ENCODE data around the gene MEGF6. TPM values are rescaled to one million over a fixed set of nuclear protein-coding genes. Genes with fewer than 3 reads are reported as not detected.

MEGF6 gene
- total and polyA plus RNA-seq, 9 of the 15 experiments (the other 6 are each of a cell fraction or from before 2014, with no cell fraction given): 0.03 to 1.7 (median 0.24) TPM; not detected in 3

DNA sequence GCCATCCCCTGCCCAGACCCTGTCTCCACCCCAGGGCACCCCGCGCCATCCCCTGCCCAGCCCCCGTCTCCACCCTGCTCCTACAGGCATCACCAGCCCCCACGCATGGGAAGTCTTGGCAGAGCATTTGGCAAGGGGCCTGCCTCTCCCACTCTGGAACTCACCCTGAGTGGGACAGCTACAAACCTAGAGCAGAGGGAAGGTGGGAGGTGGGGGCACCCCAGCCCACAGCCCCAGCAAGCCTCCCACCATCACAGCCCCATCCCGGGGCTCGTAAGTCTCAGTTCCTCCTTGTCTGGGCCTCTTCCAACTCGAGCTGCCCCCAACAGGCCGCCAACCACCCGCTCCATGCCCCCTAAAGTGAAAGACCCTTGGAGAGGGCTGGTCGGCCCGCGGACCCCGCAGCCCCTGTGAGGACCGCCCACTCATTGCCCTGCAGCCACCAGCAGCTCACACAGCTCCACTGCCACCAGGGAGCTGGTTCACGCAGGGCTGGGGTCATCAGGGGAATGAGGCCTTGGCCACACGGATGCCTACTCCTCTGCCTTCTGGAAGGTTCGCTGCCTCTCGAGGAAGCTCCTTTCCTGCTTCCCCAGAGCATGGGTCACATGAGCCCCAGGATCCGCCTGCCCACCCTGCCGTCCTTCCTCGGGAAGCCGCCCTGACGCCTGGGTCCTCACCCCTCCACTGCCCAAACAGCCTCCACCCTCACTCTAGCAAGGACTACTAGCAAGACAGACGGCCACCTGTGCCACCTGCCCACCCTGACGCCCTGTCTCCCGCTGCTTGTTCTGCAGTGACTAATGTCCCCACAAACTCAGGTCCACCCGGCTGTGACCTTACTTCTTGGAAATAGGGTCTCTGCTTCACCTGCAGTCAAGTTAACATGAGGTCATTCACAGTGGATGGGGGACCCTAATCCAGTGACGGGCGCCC lies 14.4 kb downstream of the MEGF6 start:
- Histone ChIP-seq H3K9ac (ENCODE audit: insufficient read depth in 1 of 2, low read depth in 2 of 2, low read length in 2 of 2) (no peak overlapping the region; a peak in 1 of 4 replicates), H3K4me3 (no peak overlapping the region), H3K27ac (ENCODE audit: extremely low read depth, low read depth, low read length) (no peak overlapping the region), H3K9me1 (ENCODE audit: control insufficient read depth, insufficient read depth, low read length) (no peaks in the 10 kb centered on the region), H2AFZ (ENCODE audit: low read depth, low read length) (no peak overlapping the region), H3K27me3 (ENCODE audit: control insufficient read depth in 2 of 2, insufficient read depth in 2 of 2, low read length in 2 of 2) (peaks cover 35 to 83% of the 10 kb centered on the region in 2 experiments; a peak in 4 of 5 replicates), H3K4me2 (ENCODE audit: insufficient read depth, low read length) (no peak overlapping the region), H3K9me3 (replicated peaks; ENCODE audit: control insufficient read depth, insufficient read depth, low read depth, low read length) (no peaks in the 10 kb centered on the region), H3K4me1 (replicated peaks in 1 of 2; ENCODE audit: control insufficient read depth in 2 of 2, insufficient read depth in 2 of 2, low read length in 2 of 2) (peaks cover 0 to 58% of the 10 kb centered on the region in 2 experiments; a peak in 2 of 5 replicates), H3K79me2 (ENCODE audit: control insufficient read depth, insufficient read depth, low read length) (no peaks in the 10 kb centered on the region), H3K36me3 (ENCODE audit: control insufficient read depth, insufficient read depth, low read length) (no peaks in the 10 kb centered on the region), H4K20me1 (replicated peaks; ENCODE audit: control insufficient read depth, insufficient read depth, low read length) (peaks cover 21% of the 10 kb centered on the region)
- POLR2A ChIA-PET: interaction anchor here (0.6 kb wide), 1 partner anchor 289 kb away, joined by 5 read pairs; no protein-coding TSS in a partner anchor
- WGBS (ENCODE audit: insufficient coverage, low coverage, missing lambda C conversion rate): 16% methylated on average over 27 of the region's 29 CpGs
- BruUV-seq (replicated peaks): no TSS peak
- in situ Hi-C loops (cut with MboI): no loop called here
- no peak for ATAC-seq
- no peak for FAIRE-seq
- CTCF ChIA-PET (ENCODE audit: low intra/inter-chr PET ratio): no interaction called here
- DNase-seq (ENCODE audit: extremely low read depth in 1 of 4, low spot score in 3 of 4): no peak
- intact Hi-C loops (cut with micrococcal nuclease): no loop called here
- no peak for TF ChIP-seq SIX5 (IDR thresholded peaks at IDR 0.05; ENCODE audit: borderline replicate concordance in 1 of 2, insufficient read depth in 1 of 2, low read depth in 1 of 2, low read length in 2 of 2)

DNA sequence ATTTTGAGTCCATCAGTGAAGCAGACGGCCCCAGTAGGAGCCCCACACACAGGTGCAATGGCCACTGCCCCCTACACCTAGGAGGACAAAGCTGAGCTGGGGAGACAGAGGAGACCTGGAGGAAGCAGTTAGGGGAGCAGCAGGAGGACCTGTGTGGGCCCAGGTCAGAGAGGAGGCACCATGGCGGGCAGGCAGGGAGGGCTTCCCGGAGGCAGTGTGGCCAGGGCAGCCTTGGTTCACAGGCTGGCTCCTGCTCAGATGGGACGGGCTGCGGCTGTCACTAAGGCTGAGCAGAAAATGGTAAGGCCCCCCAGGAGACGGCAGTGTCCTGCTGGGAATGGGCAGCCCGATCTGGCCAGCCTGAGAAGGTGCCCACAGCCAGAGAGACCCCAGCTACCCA lies 15.4 kb downstream of the MEGF6 start:
- Histone ChIP-seq H3K4me1 (replicated peaks in 1 of 2; ENCODE audit: control insufficient read depth in 2 of 2, insufficient read depth in 2 of 2, low read length in 2 of 2) (peaks cover 0 to 56% of the 10 kb centered on the region in 2 experiments; a peak in 3 of 5 replicates), H3K4me3 (no peak overlapping the region), H3K9me1 (ENCODE audit: control insufficient read depth, insufficient read depth, low read length) (no peaks in the 10 kb centered on the region), H3K4me2 (ENCODE audit: insufficient read depth, low read length) (no peak overlapping the region), H3K9me3 (replicated peaks; ENCODE audit: control insufficient read depth, insufficient read depth, low read depth, low read length) (no peaks in the 10 kb centered on the region), H3K9ac (ENCODE audit: insufficient read depth in 1 of 2, low read depth in 2 of 2, low read length in 2 of 2) (no peak overlapping the region), H3K36me3 (ENCODE audit: control insufficient read depth, insufficient read depth, low read length) (no peaks in the 10 kb centered on the region), H4K20me1 (replicated peaks; ENCODE audit: control insufficient read depth, insufficient read depth, low read length) (peaks cover 19% of the 10 kb centered on the region), H3K27ac (ENCODE audit: extremely low read depth, low read depth, low read length) (no peak overlapping the region), H3K79me2 (ENCODE audit: control insufficient read depth, insufficient read depth, low read length) (no peaks in the 10 kb centered on the region), H3K27me3 (ENCODE audit: control insufficient read depth in 2 of 2, insufficient read depth in 2 of 2, low read length in 2 of 2) (peaks cover 36 to 79% of the 10 kb centered on the region in 2 experiments; a peak in 4 of 5 replicates), H2AFZ (ENCODE audit: low read depth, low read length) (no peak overlapping the region)
- CTCF ChIA-PET (ENCODE audit: low intra/inter-chr PET ratio): no interaction called here
- no peak for FAIRE-seq
- no TSS peak for BruUV-seq (replicated peaks)
- intact Hi-C loops (cut with micrococcal nuclease): no loop called here
- no peak for TF ChIP-seq NR3C1 (CRISPR knock-in tag; IDR thresholded peaks at IDR 0.05)
- no peak for TF ChIP-seq ZNF561 (CRISPR knock-in tag; conservative IDR thresholded peaks at IDR 0.05)
- TF ChIP-seq ZFP36 (IDR thresholded peaks at IDR 0.05; ENCODE audit: low read depth, low read length, partially characterized antibody): peak; percentile 91
- no peak for TF ChIP-seq PPARD (CRISPR knock-in tag; IDR thresholded peaks at IDR 0.05)
- TF ChIP-seq ZNF507 (tag; conservative IDR thresholded peaks at IDR 0.05): no peak
- no peak for TF ChIP-seq CHCHD3 (CRISPR knock-in tag; IDR thresholded peaks at IDR 0.05)
- ATAC-seq: no peak
- in situ Hi-C loops (cut with MboI): no loop called here
- no peak for DNase-seq (ENCODE audit: extremely low read depth in 1 of 4, low spot score in 3 of 4)
- POLR2A ChIA-PET: no interaction called here
- 13% methylated on average over 7 of the region's 7 CpGs for whole genome bisulfite sequencing (ENCODE audit: insufficient coverage, low coverage, missing lambda C conversion rate)

All from K562 (cell line).